GM23338 (cell line): ENCODE measurements around the gene GRSF1. TPM values are rescaled to one million over a fixed set of nuclear protein-coding genes. Genes with fewer than 3 reads are reported as not detected.

Experiments
- ATAC-seq: fragments of 200-7000 bp; cut with Tn5 transposase; 3 replicates; pipeline ENCODE4 v1.9.1; 2020
- DNase-seq: peaks from one replicate; pipeline ENCODE4 v3.0.0-alpha.2; 2015; ENCODE audit warnings: low spot score
- H2AFZ ChIP-seq: fragments of 200-600 bp; sonication (generic); 2 replicates; pipeline ENCODE4 v1.8.0; 2016; ENCODE audit warnings: antibody characterized with exemption, mild to moderate bottlenecking, moderate library complexity
- H3F3A ChIP-seq: fragments of 200-600 bp; sonication (generic); replicated peaks from 2 replicates; pipeline ENCODE4 v1.8.0; 2017; ENCODE audit warnings: antibody characterized with exemption, mixed run types, low read depth
- H3K27ac ChIP-seq: fragments of 200-600 bp; sonication (generic); 2 replicates; pipeline ENCODE4 v1.6.1; 2016; ENCODE audit warnings: low read depth
- H3K27me3 ChIP-seq: fragments of 200-600 bp; sonication (generic); 2 replicates; pipeline ENCODE4 v1.8.0; 2016; ENCODE audit warnings: mild to moderate bottlenecking, mixed run types, moderate library complexity; ENCODE audit not compliant: insufficient read depth
- H3K36me3 ChIP-seq: fragments of 200-600 bp; sonication (generic); 2 replicates; pipeline ENCODE4 v1.8.0; 2016; ENCODE audit warnings: mild to moderate bottlenecking; ENCODE audit not compliant: insufficient read depth
- H3K4me1 ChIP-seq: fragments of 200-600 bp; sonication (generic); 2 replicates; pipeline ENCODE4 v1.8.0; 2016; ENCODE audit warnings: mild to moderate bottlenecking, moderate library complexity; ENCODE audit not compliant: insufficient read depth
- H3K4me2 ChIP-seq: fragments of 200-600 bp; sonication (generic); 2 replicates; pipeline ENCODE4 v1.7.1; 2017; ENCODE audit warnings: mixed run types
- H3K4me3 ChIP-seq: fragments of 200-600 bp; sonication (generic); 2 replicates; pipeline ENCODE4 v1.6.1; 2016; ENCODE audit warnings: mixed run types
- H3K79me2 ChIP-seq: fragments of 200-600 bp; sonication (generic); replicated peaks from 2 replicates; pipeline ENCODE4 v1.8.0; 2017; ENCODE audit warnings: mild to moderate bottlenecking; ENCODE audit not compliant: insufficient read depth
- H3K9me2 ChIP-seq: fragments of 200-600 bp; sonication (generic); 2 replicates; pipeline ENCODE4 v1.8.0; 2017; ENCODE audit not compliant: insufficient read depth
- H4K20me1 ChIP-seq: fragments of 200-600 bp; sonication (generic); replicated peaks from 2 replicates; pipeline ENCODE4 v1.8.0; 2017; ENCODE audit warnings: mild to moderate bottlenecking; ENCODE audit not compliant: insufficient read depth
- H3K27ac Mint-ChIP-seq: 2 replicates; pipeline ENCODE4 v1.8.0; 2020; ENCODE audit warnings: inconsistent platforms, mild to moderate bottlenecking, moderate library complexity, mixed read lengths
- H3K27me3 Mint-ChIP-seq: 3 replicates; pipeline ENCODE4 v1.8.0; 2022; ENCODE audit warnings: low read depth, mild to moderate bottlenecking, moderate library complexity, mixed read lengths, inconsistent platforms; ENCODE audit not compliant: insufficient read depth, poor library complexity
- H3K36me3 Mint-ChIP-seq: 3 replicates; pipeline ENCODE4 v1.8.0; 2021; ENCODE audit warnings: low read depth, mild to moderate bottlenecking, inconsistent platforms, moderate library complexity, mixed read lengths
- H3K4me1 Mint-ChIP-seq: 3 replicates; pipeline ENCODE4 v1.8.0; 2020; ENCODE audit warnings: mild to moderate bottlenecking, inconsistent platforms, mixed read lengths
- H3K4me3 Mint-ChIP-seq: 3 replicates; pipeline ENCODE4 v1.8.0; 2021; ENCODE audit warnings: moderate library complexity, mild to moderate bottlenecking, inconsistent platforms, mixed read lengths
- H3K9me3 Mint-ChIP-seq: 3 replicates; pipeline ENCODE4 v1.8.0; 2020; ENCODE audit warnings: moderate library complexity, mild to moderate bottlenecking, inconsistent platforms, mixed read lengths
- CREB1 ChIP-seq: fragments of 250-450 bp; sonication (Bioruptor Pico); IDR thresholded peaks from 2 replicates; pipeline ENCODE4 v1.5.0; 2020; ENCODE audit warnings: low read depth, mild to moderate bottlenecking, moderate library complexity
- ETS1 ChIP-seq: IDR thresholded peaks from 2 replicates; pipeline ENCODE4 v1.6.1; 2016; ENCODE audit warnings: antibody characterized with exemption
- EZH2 ChIP-seq: fragments of 200-600 bp; sonication (generic); IDR thresholded peaks from one replicate; pipeline ENCODE4 v1.8.0; 2017; ENCODE audit warnings: antibody characterized with exemption, mild to moderate bottlenecking, low read depth; ENCODE audit not compliant: unreplicated experiment
- EZH2phosphoT487 ChIP-seq: fragments of 200-600 bp; sonication (generic); IDR thresholded peaks from one replicate; pipeline ENCODE4 v1.8.1; 2018; ENCODE audit warnings: antibody characterized with exemption; ENCODE audit not compliant: unreplicated experiment
- JUNB ChIP-seq: IDR thresholded peaks from one replicate; pipeline ENCODE4 v1.6.1; 2016; ENCODE audit warnings: antibody characterized with exemption; ENCODE audit not compliant: unreplicated experiment
- NANOG ChIP-seq: IDR thresholded peaks from 2 replicates; pipeline ENCODE4 v1.6.1; 2016; ENCODE audit warnings: antibody characterized with exemption, borderline replicate concordance
- POLR2AphosphoS5 ChIP-seq: IDR thresholded peaks from 2 replicates; pipeline ENCODE4 v1.6.1; 2016; ENCODE audit warnings: antibody characterized with exemption, low read depth
- REST ChIP-seq: IDR thresholded peaks from one replicate; pipeline ENCODE4 v1.6.1; 2018; ENCODE audit warnings: antibody characterized with exemption; ENCODE audit not compliant: unreplicated experiment
- STAT1 ChIP-seq: IDR thresholded peaks from one replicate; pipeline ENCODE4 v1.6.1; 2016; ENCODE audit warnings: antibody characterized with exemption; ENCODE audit not compliant: unreplicated experiment
- ZNF114 ChIP-seq: fragments of 250-450 bp; sonication (Bioruptor Pico); IDR thresholded peaks from 2 replicates; pipeline ENCODE4 v1.5.0; 2020; ENCODE audit warnings: mild to moderate bottlenecking, moderate library complexity
- ZNF331 ChIP-seq: fragments of 250-450 bp; sonication (Bioruptor Pico); IDR thresholded peaks from 2 replicates; pipeline ENCODE4 v1.5.0; 2020; ENCODE audit warnings: low read depth, mild to moderate bottlenecking, moderate library complexity
- ZNF462 ChIP-seq: fragments of 250-450 bp; sonication (Bioruptor Pico); IDR thresholded peaks from 2 replicates; pipeline ENCODE4 v1.5.0; 2020; ENCODE audit warnings: mild to moderate bottlenecking, moderate library complexity
- polyA plus RNA-seq: library from polyadenylated mRNA; unstranded; fragments of >200 nt; fragmentation: Nextera tagmentation; extraction: Ambion mirVana; gene quantifications from 2 replicates; pipeline ENCODE4 v1.2.1, GENCODE V29; 2016
- total RNA-seq: library from RNA; depleted of rRNA; stranded (reverse); fragments of >200 nt; shearing (Covaris generic); gene quantifications from 2 replicates; pipeline ENCODE4 v1.2.3, GENCODE V29; 2014
- TF ChIP-seq, protein P1 (sequence below), 2 experiments: fragments of 200-600 bp in 1 of 2; sonication (generic) in 1 of 2; conservative IDR thresholded peaks; 2 replicates each; pipeline versions ENCODE4 v1.5.1 to v1.6.1; 2016 to 2017; ENCODE audit warnings: antibody characterized with exemption in 2 of 2, low read depth in 2 of 2, mild to moderate bottlenecking in 2 of 2, moderate library complexity in 1 of 2

GRSF1 gene
- total and polyA plus RNA-seq, 2 experiments from 2014 or later = 77.3 to 108 TPM

DNA sequence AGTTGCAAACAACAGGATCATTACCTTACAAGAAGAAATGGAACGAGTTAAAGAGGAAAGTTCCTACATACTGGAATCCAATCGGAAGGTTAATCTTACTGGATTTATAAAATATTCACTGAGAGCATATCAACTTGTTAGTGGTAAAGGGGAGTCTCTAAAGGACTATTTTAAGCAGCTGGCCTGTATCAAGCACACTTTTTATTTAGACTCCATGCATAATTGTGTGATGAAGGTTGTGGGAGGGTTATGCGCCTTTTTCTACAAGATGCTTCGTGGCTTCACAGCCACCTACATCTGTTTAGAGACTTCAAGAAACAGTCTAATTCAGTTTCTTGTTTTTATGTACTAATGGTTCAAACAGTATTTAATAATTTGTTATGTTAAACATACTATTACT lies 56.6 kb downstream of the GRSF1 start:
- H3K4me2 ChIP-seq = no peak overlapping the region
- ATAC-seq = no peak
- no peaks in the 10 kb centered on the region for H3K36me3 ChIP-seq
- H3K4me3 ChIP-seq = no peak overlapping the region
- Mint-ChIP-seq H3K27ac (no peak overlapping the region), H3K4me3 (no peak overlapping the region), H3K4me1 (no peaks in the 10 kb centered on the region), H3K27me3 (no peaks in the 10 kb centered on the region), H3K9me3 (no peaks in the 10 kb centered on the region), H3K36me3 (peaks cover 8% of the 10 kb centered on the region; the same call in 2 of the 3 replicates)
- H4K20me1 ChIP-seq = no peaks in the 10 kb centered on the region
- no peaks in the 10 kb centered on the region for H3F3A ChIP-seq
- DNase-seq = no peak
- no peak overlapping the region for H2AFZ ChIP-seq
- no peaks in the 10 kb centered on the region for H3K4me1 ChIP-seq
- TF ChIP-seq STAT1 = no peak
- no peak for TF ChIP-seq ETS1
- TF ChIP-seq POLR2AphosphoS5 = no peak
- no peak for TF ChIP-seq JUNB
- TF ChIP-seq NANOG = no peak
- no peak for TF ChIP-seq EZH2
- TF ChIP-seq ZNF462 = no peak
- no peak for TF ChIP-seq ZNF331 (CRISPR knock-in tag)
- no peak for TF ChIP-seq ZNF114
- TF ChIP-seq EZH2phosphoT487 = no peak
- no peak for TF ChIP-seq CREB1 (CRISPR knock-in tag)
- TF ChIP-seq REST = no peak
- TF ChIP-seq, protein P1, sequence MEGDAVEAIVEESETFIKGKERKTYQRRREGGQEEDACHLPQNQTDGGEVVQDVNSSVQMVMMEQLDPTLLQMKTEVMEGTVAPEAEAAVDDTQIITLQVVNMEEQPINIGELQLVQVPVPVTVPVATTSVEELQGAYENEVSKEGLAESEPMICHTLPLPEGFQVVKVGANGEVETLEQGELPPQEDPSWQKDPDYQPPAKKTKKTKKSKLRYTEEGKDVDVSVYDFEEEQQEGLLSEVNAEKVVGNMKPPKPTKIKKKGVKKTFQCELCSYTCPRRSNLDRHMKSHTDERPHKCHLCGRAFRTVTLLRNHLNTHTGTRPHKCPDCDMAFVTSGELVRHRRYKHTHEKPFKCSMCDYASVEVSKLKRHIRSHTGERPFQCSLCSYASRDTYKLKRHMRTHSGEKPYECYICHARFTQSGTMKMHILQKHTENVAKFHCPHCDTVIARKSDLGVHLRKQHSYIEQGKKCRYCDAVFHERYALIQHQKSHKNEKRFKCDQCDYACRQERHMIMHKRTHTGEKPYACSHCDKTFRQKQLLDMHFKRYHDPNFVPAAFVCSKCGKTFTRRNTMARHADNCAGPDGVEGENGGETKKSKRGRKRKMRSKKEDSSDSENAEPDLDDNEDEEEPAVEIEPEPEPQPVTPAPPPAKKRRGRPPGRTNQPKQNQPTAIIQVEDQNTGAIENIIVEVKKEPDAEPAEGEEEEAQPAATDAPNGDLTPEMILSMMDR (conservative IDR thresholded peaks at IDR 0.05; ENCODE audit: low read depth in 2 of 2) = no peak
- H3K27ac ChIP-seq = no peak overlapping the region
- no peaks in the 10 kb centered on the region for H3K9me2 ChIP-seq
- H3K27me3 ChIP-seq = no peaks in the 10 kb centered on the region
- H3K79me2 ChIP-seq = no peaks in the 10 kb centered on the region
